Calu3 (cell line): Measurements from ENCODE around the gene MOB3B. TPM values are rescaled to one million over a fixed set of nuclear protein-coding genes. Genes with fewer than 3 reads are reported as not detected.
"Not testable (repeated sequence)": the region's sequence is repeated elsewhere in the genome, so short reads cannot be mapped to it uniquely, and the experiment has no call there.

ENCODE experiments used
- BruUV-seq: library from RNA; stranded (reverse); fragments of 400-500 nt; replicated peaks from 2 replicates; lab custom pipeline; 2021; lab: Mats Ljungman, UMichigan
- CTCF ChIA-PET: fragments of 300-600 bp; sonication (Branson Sonifier 250); formaldehyde crosslinking; loops from one replicate; lab custom pipeline; 2022; ENCODE audit warnings: antibody characterized with exemption; lab: Charles Lee
- DNase-seq: peaks from one replicate; pipeline ENCODE4 v3.0.0; 2022
- H3K27ac Mint-ChIP-seq: one replicate; pipeline ENCODE4 v1.8.0; 2022; ENCODE audit warnings: mixed read lengths; ENCODE audit not compliant: unreplicated experiment
- H3K27me3 Mint-ChIP-seq: one replicate; pipeline ENCODE4 v1.8.0; 2022; ENCODE audit warnings: mixed read lengths; ENCODE audit not compliant: unreplicated experiment
- H3K36me3 Mint-ChIP-seq: one replicate; pipeline ENCODE4 v1.8.0; 2022; ENCODE audit warnings: mild to moderate bottlenecking, moderate library complexity, mixed read lengths; ENCODE audit not compliant: insufficient read depth, unreplicated experiment
- H3K4me1 Mint-ChIP-seq: one replicate; pipeline ENCODE4 v1.8.0; 2022; ENCODE audit warnings: mild to moderate bottlenecking, low read depth, mixed read lengths; ENCODE audit not compliant: unreplicated experiment
- H3K4me3 Mint-ChIP-seq: one replicate; pipeline ENCODE4 v1.8.0; 2022; ENCODE audit warnings: mild to moderate bottlenecking, low read depth, moderate library complexity, mixed read lengths; ENCODE audit not compliant: unreplicated experiment
- H3K9me3 Mint-ChIP-seq: one replicate; pipeline ENCODE4 v1.8.0; 2022; ENCODE audit warnings: low read depth, mixed read lengths; ENCODE audit not compliant: unreplicated experiment
- intact Hi-C: fragments of 100-400 bp; cut with micrococcal nuclease; formaldehyde crosslinking; loops from one replicate; pipeline ENCODE4 v1.10.0; 2022; ENCODE audit not compliant: unreplicated experiment
- total RNA-seq: library from RNA; stranded (reverse); gene quantifications from 2 replicates; pipeline ENCODE4 v1.2.3, GENCODE V29; 2022
- TF ChIP-seq, protein P1 (sequence below): fragments of 200-600 bp; IDR thresholded peaks from one replicate; pipeline ENCODE4 v1.8.0; 2022; ENCODE audit warnings: antibody characterized with exemption; ENCODE audit not compliant: unreplicated experiment

MOB3B gene
- total RNA-seq, 1 experiment from 2014 or later, result 7.6 TPM

DNA sequence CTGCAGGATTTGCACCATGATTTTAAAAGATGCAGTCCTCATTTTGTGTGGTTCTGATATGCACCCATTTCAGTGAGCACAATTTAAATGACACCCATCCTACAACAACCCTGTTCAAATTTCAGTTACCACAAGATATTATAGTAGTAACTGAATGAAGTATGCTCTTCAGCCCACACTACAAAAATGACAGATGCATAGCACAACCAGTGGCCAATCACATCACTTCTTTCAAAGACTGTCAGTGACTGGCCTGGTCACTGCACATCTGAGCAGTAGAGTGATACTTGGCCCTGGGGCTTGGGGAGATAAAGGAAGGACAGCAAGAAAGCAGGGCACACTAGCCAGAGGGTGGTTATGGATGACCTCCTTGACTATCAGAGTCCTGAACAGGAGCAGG is 25.4 kb downstream of the MOB3B start:
- H3K4me3 Mint-ChIP-seq, result no peak overlapping the region
- TF ChIP-seq, protein P1, sequence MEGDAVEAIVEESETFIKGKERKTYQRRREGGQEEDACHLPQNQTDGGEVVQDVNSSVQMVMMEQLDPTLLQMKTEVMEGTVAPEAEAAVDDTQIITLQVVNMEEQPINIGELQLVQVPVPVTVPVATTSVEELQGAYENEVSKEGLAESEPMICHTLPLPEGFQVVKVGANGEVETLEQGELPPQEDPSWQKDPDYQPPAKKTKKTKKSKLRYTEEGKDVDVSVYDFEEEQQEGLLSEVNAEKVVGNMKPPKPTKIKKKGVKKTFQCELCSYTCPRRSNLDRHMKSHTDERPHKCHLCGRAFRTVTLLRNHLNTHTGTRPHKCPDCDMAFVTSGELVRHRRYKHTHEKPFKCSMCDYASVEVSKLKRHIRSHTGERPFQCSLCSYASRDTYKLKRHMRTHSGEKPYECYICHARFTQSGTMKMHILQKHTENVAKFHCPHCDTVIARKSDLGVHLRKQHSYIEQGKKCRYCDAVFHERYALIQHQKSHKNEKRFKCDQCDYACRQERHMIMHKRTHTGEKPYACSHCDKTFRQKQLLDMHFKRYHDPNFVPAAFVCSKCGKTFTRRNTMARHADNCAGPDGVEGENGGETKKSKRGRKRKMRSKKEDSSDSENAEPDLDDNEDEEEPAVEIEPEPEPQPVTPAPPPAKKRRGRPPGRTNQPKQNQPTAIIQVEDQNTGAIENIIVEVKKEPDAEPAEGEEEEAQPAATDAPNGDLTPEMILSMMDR, result no peak
- no TSS peak for BruUV-seq
- no peak overlapping the region for H3K27ac Mint-ChIP-seq
- peaks cover 5% of the 10 kb centered on the region for H3K36me3 Mint-ChIP-seq
- intact Hi-C loops, result no loop called here
- CTCF ChIA-PET, result no interaction called here
- H3K27me3 Mint-ChIP-seq, result no peaks in the 10 kb centered on the region
- H3K9me3 Mint-ChIP-seq, result no peaks in the 10 kb centered on the region
- peaks cover 13% of the 10 kb centered on the region for H3K4me1 Mint-ChIP-seq
- no peak for DNase-seq

DNA sequence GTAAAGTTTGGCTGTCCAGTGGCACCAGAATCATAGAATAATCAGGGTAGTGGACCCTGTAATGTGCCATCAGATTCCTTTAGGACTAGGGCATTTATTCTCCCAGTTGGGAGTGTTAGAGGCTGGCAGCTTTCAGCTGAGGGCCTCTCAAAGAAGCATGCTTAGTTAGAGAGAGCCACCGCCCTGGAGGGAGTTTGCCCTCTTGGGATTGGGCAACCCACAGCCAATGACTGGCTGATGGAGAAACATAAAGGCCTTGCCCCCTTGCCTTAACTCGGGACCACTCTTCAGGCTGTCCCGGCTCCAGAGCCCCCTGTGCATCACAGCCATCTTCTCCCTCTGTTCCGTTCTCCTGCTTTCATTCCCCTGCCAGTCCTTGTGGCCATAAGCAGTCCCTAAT is 26.0 kb downstream of the MOB3B start:
- no peak for DNase-seq
- TF ChIP-seq, protein P1, result no peak
- peaks cover 5% of the 10 kb centered on the region for H3K36me3 Mint-ChIP-seq
- intact Hi-C loops, result no loop called here
- H3K4me1 Mint-ChIP-seq, result peaks cover 13% of the 10 kb centered on the region
- H3K27ac Mint-ChIP-seq, result no peak overlapping the region
- H3K4me3 Mint-ChIP-seq, result no peak overlapping the region
- BruUV-seq, result no TSS peak
- CTCF ChIA-PET, result no interaction called here
- no peaks in the 10 kb centered on the region for H3K9me3 Mint-ChIP-seq
- no peaks in the 10 kb centered on the region for H3K27me3 Mint-ChIP-seq

DNA sequence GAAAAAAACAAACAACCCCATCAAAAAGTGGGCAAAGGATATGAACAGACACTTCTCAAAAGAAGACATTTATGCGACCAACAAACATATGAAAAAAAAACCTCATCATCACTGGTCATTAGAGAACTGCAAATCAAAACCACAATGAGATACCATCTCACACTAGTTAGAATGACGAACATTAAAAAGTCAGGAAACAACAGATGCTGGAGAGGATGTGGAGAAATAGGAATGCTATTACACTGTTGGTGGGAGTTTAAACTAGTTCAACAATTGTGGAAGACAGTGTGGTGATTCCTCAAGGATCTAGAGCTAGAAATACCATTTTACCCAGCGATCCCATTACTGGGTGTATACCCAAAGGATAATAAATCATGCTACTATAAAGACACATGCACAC is 28.7 kb downstream of the MOB3B start:
- DNase-seq, BruUV-seq, H3K4me1 Mint-ChIP-seq, H3K9me3 Mint-ChIP-seq, H3K36me3 Mint-ChIP-seq, H3K4me3 Mint-ChIP-seq, intact Hi-C loops, H3K27me3 Mint-ChIP-seq, H3K27ac Mint-ChIP-seq, CTCF ChIA-PET: not testable (repeated sequence)

DNA sequence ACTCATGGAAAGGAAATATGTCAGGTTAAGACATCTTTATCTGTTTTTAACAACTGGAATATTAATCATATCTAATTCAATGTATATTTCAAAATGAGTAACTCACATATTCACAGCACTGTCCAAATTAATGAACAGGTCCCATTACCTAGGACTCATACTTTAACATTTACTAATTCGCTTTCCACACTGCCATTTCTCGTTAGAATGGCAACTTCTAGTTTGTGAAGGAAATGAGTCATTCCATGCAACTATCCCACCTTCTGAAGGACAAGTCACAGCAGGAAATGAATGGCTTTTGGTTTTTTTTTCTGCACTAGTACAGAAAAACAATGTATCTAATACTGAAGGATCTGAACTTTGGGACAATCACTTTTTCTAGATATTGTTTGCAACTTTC is 30.2 kb downstream of the MOB3B start:
- intact Hi-C loops, result loop anchor here (5.0 kb wide), 1 partner anchor 37 kb away; no protein-coding TSS in a partner anchor
- Mint-ChIP-seq H3K4me3 (no peak overlapping the region), H3K4me1 (no peaks in the 10 kb centered on the region), H3K27me3 (no peaks in the 10 kb centered on the region), H3K9me3 (no peaks in the 10 kb centered on the region), H3K27ac (no peak overlapping the region), H3K36me3 (no peaks in the 10 kb centered on the region)
- CTCF ChIA-PET, result interaction anchor here (0.6 kb wide), 1 partner anchor 38 kb away, joined by 3 read pairs; no protein-coding TSS in a partner anchor
- no peak for DNase-seq
- BruUV-seq, result no TSS peak
- TF ChIP-seq, protein P1, result no peak

DNA sequence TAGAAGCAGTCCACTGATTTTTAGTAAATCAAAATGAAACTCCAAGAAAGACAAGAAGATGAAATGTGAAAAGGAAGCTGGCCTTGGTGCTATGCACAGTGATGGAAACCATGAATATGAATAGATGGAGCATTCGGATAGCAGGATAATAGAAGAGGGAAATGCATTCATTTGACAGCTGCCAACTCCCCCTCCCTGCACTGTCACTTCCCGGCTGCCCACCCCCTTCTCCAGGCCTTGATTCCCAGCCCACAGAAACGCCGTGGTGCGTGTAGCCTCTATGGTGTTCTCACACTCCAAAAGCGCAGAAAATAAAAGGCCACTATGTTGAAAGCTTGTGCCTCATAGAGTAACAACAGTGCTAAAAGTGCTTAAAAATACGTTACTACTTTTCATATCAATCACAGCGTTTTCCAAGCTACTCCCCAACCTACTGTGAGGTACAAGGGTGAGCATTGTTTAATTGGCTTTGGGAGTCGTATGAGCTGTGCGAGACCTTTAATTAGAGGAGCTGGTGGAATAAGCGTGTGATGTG is 31.7 kb downstream of the MOB3B start:
- H3K4me1 Mint-ChIP-seq, result no peaks in the 10 kb centered on the region
- no TSS peak for BruUV-seq
- no peak for DNase-seq
- H3K4me3 Mint-ChIP-seq, result no peak overlapping the region
- intact Hi-C loops, result loop anchor here (5.0 kb wide), 1 partner anchor 36 kb away; no protein-coding TSS in a partner anchor
- H3K36me3 Mint-ChIP-seq, result no peaks in the 10 kb centered on the region
- TF ChIP-seq, protein P1, result no peak
- no peaks in the 10 kb centered on the region for H3K27me3 Mint-ChIP-seq
- CTCF ChIA-PET, result interaction anchor here (1.2 kb wide), 1 partner anchor 8 kb away, joined by 3 read pairs; no protein-coding TSS in a partner anchor
- no peak overlapping the region for H3K27ac Mint-ChIP-seq
- H3K9me3 Mint-ChIP-seq, result no peaks in the 10 kb centered on the region
